Tibial artery (tissue), 4 donors: ENCODE results near the gene FBXW11.
"Not testable (repeated sequence)": the region's sequence is repeated elsewhere in the genome, so short reads cannot be mapped to it uniquely, and the experiment has no call there.

Experiments used
- DNase-seq, 2 donors: peaks; one replicate each; pipeline ENCODE4 v3.0.0-alpha.2; 2019
- H3K27ac ChIP-seq, 2 donors: fragments of 200-600 bp; sonication (generic) in 1 of 2; 1 replicate in 1 of 2; 2 replicates in 1 of 2; pipeline ENCODE4 v1.5.1; 2018 to 2019; ENCODE audit warnings: mild to moderate bottlenecking in 1 of 2
- H3K27me3 ChIP-seq, 2 donors: fragments of 200-600 bp; sonication (generic) in 1 of 2; one replicate each; pipeline versions ENCODE4 v1.5.1 to v1.6.0; 2016 to 2019
- H3K36me3 ChIP-seq, 3 donors: fragments of 200-600 bp; sonication (generic) in 2 of 3; one replicate each; pipeline ENCODE4 v1.5.1; 2016 to 2019; ENCODE audit warnings: mild to moderate bottlenecking in 2 of 3
- H3K4me1 ChIP-seq, 4 donors: fragments of 200-600 bp; sonication (generic) in 2 of 4; 1 replicate in 3 of 4; 2 replicates in 1 of 4; pipeline ENCODE4 v1.5.1; 2016 to 2019
- H3K4me3 ChIP-seq, 2 donors: fragments of 200-600 bp; sonication (generic) in 1 of 2; 1 replicate in 1 of 2; 2 replicates in 1 of 2; pipeline ENCODE4 v1.5.1; 2018 to 2019; ENCODE audit warnings: mild to moderate bottlenecking in 2 of 2
- H3K9me3 ChIP-seq, 3 donors: fragments of 200-600 bp; sonication (generic) in 1 of 3; one replicate each; pipeline ENCODE4 v1.5.1; 2016 to 2019
- CTCF ChIP-seq, 2 experiments: fragments of 200-600 bp in 1 of 2; fragments of 450-650 bp in 1 of 2; IDR thresholded peaks; one replicate each; pipeline ENCODE4 v1.5.1; 2017 to 2019; ENCODE audit warnings: antibody characterized with exemption in 2 of 2, mild to moderate bottlenecking in 1 of 2, moderate library complexity in 1 of 2
- intact Hi-C: fragments of 100-400 bp; cut with DNase I; formaldehyde crosslinking; loops from one replicate; pipeline ENCODE4 v1.15.0; 2023; ENCODE audit warnings: low total_unique reads

FBXW11 gene

GRCh38 chr5:171920765-171921391 lies 85.6 kb downstream of the FBXW11 start:
- Histone ChIP-seq H3K9me3 (no peaks in the 10 kb centered on the region), H3K27ac (no peak overlapping the region), H3K4me1 (peaks cover 0 to 32% (median 8%) of the 10 kb centered on the region in 4 donors), H3K27me3 (no peaks in the 10 kb centered on the region), H3K36me3 (no peaks in the 10 kb centered on the region), H3K4me3 (no peak overlapping the region)
- no peak for DNase-seq
- no peak for TF ChIP-seq CTCF (IDR thresholded peaks at IDR 0.05)
- intact Hi-C loops = no loop called here

- H3K4me3 ChIP-seq, H3K36me3 ChIP-seq, intact Hi-C loops, H3K27ac ChIP-seq, H3K27me3 ChIP-seq, H3K9me3 ChIP-seq, DNase-seq: not testable (repeated sequence)
- peaks cover 0 to 54% (median 16%) of the 10 kb centered on the region in 4 donors for H3K4me1 ChIP-seq
Observed at GRCh38 chr5:171915700-171916099, 90.7 kb downstream of the FBXW11 start.

- H3K4me1 ChIP-seq = peaks cover 0 to 54% (median 16%) of the 10 kb centered on the region in 4 donors
- DNase-seq = no peak
- intact Hi-C loops = no loop called here
Observed at GRCh38 chr5:171914726-171915338, 91.6 kb downstream of the FBXW11 start.

GRCh38 chr5:171913987-171914273 lies 92.5 kb downstream of the FBXW11 start:
- Histone ChIP-seq H3K36me3 (no peaks in the 10 kb centered on the region), H3K27ac (no peak overlapping the region), H3K4me1 (peaks cover 0 to 51% (median 15%) of the 10 kb centered on the region in 4 donors), H3K27me3 (no peaks in the 10 kb centered on the region), H3K9me3 (no peaks in the 10 kb centered on the region), H3K4me3 (no peak overlapping the region)
- TF ChIP-seq CTCF (IDR thresholded peaks at IDR 0.05) = no peak
- intact Hi-C loops = loop anchor here (2.0 kb wide), 1 partner anchor 127 kb away; no protein-coding TSS in a partner anchor
- no peak for DNase-seq

More at GRCh38 chr5:171914726-171915338, 91.6 kb downstream of the FBXW11 start:
- Histone ChIP-seq H3K4me3 (no peak overlapping the region), H3K9me3 (no peaks in the 10 kb centered on the region), H3K27ac (no peak overlapping the region), H3K36me3 (no peaks in the 10 kb centered on the region), H3K27me3 (no peaks in the 10 kb centered on the region)
- TF ChIP-seq CTCF (IDR thresholded peaks at IDR 0.05) = no peak

GRCh38 chr5:171911152-171911551 lies 95.3 kb downstream of the FBXW11 start:
- Histone ChIP-seq H3K4me3 (no peak overlapping the region), H3K4me1 (peaks cover 0 to 34% (median 8%) of the 10 kb centered on the region in 4 donors), H3K27ac (no peak overlapping the region), H3K36me3 (peaks cover 0 to 3% (median 0%) of the 10 kb centered on the region in 3 donors), H3K27me3 (no peaks in the 10 kb centered on the region), H3K9me3 (no peaks in the 10 kb centered on the region)
- TF ChIP-seq CTCF (IDR thresholded peaks at IDR 0.05) = no peak
- intact Hi-C loops = no loop called here
- no peak for DNase-seq

- no peak overlapping the region for H3K4me3 ChIP-seq
- peaks cover 0 to 28% (median 8%) of the 10 kb centered on the region in 4 donors for H3K4me1 ChIP-seq
- TF ChIP-seq CTCF (IDR thresholded peaks at IDR 0.05) = no peak
- intact Hi-C loops = loop anchor here (2.0 to 10.0 kb wide), 3 partner anchors 164 to 490 kb away; partner anchors contain the start of gene FGF18
- H3K36me3 ChIP-seq = peaks cover 0 to 3% (median 0%) of the 10 kb centered on the region in 3 donors
- no peak overlapping the region for H3K27ac ChIP-seq
- DNase-seq = no peak
- no peaks in the 10 kb centered on the region for H3K27me3 ChIP-seq
- H3K9me3 ChIP-seq = no peaks in the 10 kb centered on the region
Observed at GRCh38 chr5:171908638-171909037, 97.8 kb downstream of the FBXW11 start.
